Activated effector memory CD4-positive, alpha-beta T cell treated with Interleukin-2 at 50 U/mL for 16 hours (primary cell): Measurements from ENCODE around the gene RNPEP.

ENCODE experiments used
- DNase-seq: peaks from one replicate; pipeline ENCODE4 v3.0.0-alpha.2; 2020

The RNPEP gene

DNA sequence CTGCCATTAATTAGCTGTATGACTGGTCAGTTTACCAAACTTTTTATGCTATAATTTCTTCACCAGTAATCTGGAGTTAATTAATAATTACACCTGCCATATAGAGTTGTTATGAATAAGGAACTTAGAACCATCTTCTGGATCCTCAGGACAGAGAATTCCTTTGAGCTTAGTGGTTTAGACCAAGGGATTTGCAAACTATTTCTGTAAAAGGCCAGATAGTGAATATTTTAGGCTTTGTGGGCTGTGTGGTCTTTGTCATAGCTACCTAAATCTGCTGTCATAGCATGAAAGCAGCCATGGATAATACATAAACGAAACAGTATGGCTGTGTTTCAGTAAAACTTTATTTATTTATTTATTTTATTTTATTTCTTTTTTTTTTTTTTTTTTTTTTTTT, 18.2 kb upstream of the RNPEP start:
- no peak for DNase-seq

- no peak for DNase-seq
These were observed 16.3 kb upstream of the RNPEP start for GRCh38 chr1:201966171-201966570.

DNA sequence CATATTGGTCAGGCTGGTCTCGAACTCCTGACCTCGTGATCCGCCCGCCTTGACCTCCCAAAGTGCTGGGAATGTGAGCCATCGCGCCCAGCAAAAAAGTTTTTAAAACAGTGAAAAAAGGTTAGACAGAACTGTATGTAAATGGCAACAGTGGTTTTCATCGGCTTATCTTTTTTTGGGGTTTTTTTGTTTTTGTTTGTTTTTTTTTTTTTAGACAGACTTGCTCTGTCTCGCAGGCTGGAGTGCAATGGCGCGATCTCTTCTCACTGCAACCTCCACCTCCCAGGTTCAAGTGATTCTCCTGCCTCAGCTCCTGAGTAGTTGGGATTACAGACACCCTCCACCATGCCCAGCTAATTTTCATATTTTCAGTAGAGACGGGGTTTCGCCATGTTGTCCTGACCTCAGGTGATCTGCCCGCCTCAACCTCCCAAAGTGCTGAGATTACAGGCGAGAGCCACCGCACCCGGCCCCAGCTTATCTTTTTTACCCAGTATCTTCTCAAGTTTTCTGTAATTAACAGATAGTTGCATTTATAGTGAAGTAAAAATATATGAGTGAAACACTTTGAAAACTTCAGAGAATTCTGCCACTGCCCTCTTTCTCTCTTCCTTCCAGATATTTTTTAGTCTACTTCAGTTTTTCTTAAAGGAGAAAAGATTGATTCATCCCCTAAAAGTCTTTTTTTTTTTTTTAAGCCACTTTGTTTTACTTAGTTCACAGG, 14.1 kb upstream of the RNPEP start:
- no peak for DNase-seq

- no peak for DNase-seq
These were observed 11.9 kb upstream of the RNPEP start for GRCh38 chr1:201970334-201971159.

- peak; percentile 69 for DNase-seq
These were observed 296 bp upstream of the RNPEP start for GRCh38 chr1:201982082-201982622.

- DNase-seq = no peak
These were observed 945 bp downstream of the RNPEP start for GRCh38 chr1:201983380-201983805.

GRCh38 chr1:201984446-201984845, 2.0 kb downstream of the RNPEP start:
- DNase-seq = no peak

DNA sequence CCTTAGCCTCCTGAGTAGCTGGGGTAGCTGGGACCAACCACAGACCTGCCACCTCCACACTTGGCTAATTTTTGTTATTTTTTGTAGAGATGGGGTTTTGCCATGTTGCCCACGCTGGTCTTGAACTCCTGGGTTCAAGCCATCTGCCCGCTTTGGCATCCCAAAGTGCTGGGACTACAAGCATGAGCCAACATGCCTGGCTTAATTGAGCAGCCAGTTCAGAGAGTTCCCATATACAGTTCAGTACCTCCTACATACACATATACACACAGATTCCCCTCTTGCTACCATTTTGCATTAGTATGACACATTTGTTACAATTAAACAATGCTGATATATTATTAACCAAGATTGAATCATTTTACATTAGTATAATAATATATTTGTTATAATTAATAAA, 2.9 kb downstream of the RNPEP start:
- DNase-seq = no peak

- DNase-seq = no peak
These were observed 6.2 kb downstream of the RNPEP start for GRCh38 chr1:201988601-201989000.

GRCh38 chr1:201989354-201990128, 7.1 kb downstream of the RNPEP start:
- DNase-seq = no peak

DNA sequence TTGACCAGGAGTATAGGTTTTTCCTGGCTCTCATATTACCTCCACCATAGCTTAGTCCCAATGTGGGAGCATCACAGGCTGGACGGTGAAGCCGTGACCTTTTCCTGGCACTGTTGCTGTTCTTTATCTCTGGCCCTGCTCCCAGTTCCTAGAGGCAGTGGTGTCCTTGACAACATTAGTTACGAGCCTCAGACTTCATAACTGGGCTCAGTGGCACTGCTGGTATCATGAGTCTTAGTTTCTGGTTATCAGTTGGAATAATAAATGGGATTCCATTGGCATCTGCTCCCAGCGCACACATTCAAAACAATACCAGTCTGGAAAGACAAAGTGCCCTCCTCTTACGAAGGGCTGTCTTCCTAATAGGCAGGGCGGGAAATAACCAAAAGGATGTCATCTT, 8.0 kb downstream of the RNPEP start:
- DNase-seq = no peak

GRCh38 chr1:201999625-202000238, 17.3 kb downstream of the RNPEP start:
- no peak for DNase-seq

DNA sequence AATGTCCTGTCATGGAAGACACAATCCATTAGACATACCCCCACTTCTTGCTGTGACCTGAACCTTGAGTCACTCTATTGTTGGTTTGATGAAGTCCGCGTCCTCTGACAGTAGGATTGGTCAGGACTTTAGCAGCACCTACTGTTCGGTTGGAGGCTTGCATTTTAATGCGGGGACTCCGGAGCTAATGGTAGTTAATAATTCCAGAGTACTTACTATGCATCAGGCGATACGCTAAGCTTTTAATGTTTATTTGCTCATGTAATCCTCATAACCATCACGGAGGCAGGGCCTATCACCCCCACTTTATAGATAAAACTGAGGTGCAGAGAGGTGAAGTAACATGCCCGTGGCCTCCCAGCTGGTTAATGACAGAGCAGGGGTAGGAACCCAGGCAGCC, 20.1 kb downstream of the RNPEP start:
- DNase-seq = no peak

DNA sequence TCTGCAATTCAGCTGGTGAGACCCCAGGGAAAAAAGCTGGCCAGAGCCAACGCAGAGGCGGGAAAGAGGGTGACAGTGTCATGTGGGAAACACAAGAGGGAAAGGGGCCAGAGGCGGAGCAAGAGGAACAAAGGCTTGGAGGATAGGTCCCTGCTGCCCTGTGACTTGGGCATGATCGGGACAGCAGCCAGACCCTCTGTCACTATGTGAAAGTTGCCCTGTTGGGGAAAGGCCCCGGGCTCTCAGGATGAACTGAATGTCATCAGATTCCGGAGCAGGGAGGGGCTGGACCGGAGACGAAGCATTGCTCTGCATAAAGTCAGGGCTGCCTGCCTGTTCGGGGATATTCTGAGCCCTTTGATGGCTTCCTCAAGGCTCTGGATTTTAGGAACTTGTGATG, 22.3 kb downstream of the RNPEP start:
- DNase-seq = no peak

- DNase-seq = no peak
These were observed 23.5 kb downstream of the RNPEP start for GRCh38 chr1:202005958-202006357.

DNA sequence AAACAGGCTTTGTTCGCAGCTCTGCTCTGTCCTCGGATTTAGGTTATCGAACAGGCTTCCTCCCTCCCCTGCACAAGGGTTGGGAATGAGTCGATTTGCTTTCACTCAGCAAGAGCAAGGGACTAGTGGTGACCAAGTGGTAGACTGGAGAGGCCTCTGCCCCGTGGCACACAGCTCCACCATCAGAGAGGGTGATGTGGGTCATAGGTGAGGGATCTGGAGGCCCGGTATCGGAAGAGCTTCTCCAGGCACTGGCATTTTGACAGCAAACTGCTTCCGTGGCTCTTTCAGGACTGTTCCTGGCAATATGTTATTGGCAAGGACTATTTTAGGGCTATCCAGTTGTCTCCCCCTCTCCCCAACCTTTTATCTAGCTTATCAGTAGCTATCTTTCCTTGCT, 24.9 kb downstream of the RNPEP start:
- no peak for DNase-seq

- DNase-seq = no peak
These were observed 25.5 kb downstream of the RNPEP start for GRCh38 chr1:202007805-202008489.

DNA sequence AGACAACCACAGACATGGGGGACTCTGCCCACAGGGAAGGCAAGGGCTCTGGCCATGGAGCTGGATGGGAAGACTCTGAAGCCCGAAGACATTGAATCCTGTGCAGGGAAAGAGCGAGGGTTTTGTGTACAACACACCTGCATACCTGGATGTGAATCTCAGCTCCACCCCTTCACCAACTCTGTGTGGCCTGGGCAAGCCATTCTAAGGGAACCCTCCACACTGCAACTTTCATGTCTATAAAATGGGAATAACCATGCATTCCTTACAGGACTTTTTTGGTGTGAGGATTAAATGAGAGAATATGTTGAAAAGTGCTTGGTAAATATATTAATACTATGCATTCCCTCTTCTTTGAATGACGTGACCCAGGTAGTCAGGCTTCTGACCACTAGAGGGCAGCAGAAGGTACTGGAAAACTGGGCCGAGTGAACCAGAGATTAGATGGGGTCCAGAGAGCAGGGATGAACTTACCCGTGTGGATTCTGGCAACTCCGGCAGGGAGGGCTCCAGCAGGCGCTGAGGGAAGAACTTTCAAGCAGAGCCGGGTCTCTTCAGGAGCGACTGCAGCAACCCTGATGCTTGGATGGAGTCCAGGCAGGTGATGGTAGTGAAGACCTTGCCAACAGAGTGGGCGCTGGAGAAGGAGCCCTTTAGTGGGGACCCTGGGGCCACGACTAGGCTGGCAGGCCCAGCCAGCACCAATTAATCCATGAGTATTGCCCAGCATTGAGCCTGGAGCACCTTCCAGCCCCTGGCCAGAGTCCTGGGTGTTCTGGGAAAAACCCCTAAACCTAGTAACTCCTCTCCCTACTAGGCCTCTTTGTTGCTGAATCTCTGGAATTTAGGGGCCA, 27.1 kb downstream of the RNPEP start:
- peak; percentile 29 for DNase-seq

GRCh38 chr1:202010180-202011015, 27.9 kb downstream of the RNPEP start, which contains the start of gene ELF3:
ELF3 (plus strand) TSS chr1:202010587; CDS start chr1:202011137, 550 bp downstream.
- DNase-seq = no peak

DNA sequence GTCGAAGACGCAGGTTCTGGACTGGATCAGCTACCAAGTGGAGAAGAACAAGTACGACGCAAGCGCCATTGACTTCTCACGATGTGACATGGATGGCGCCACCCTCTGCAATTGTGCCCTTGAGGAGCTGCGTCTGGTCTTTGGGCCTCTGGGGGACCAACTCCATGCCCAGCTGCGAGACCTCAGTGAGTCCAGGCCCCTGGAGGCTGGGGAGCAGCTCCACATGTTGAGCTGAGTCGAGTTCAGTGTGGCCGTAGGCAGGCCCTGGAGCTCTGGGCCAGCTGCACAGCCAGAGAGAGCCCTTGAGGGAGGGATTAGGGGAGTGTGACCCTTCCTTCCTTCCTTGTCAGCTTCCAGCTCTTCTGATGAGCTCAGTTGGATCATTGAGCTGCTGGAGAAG, 29.5 kb downstream of the RNPEP start:
- DNase-seq = no peak
